Activated B cell treated with CpG ODN at 0.5 μM for 24 hours (primary cell): ENCODE data around the gene CAMTA1. TPM values are rescaled to one million over a fixed set of nuclear protein-coding genes. Genes with fewer than 3 reads are reported as not detected.

Experiments used
- ATAC-seq: fragments of 200-7000 bp; cut with Tn5 transposase; one replicate; pipeline ENCODE4 v1.10.0; 2021; ENCODE audit warnings: low read depth, mild to moderate bottlenecking, moderate library complexity
- CTCF ChIA-PET: fragments of 350-600 bp; sonication (Branson Sonifier 250); formaldehyde crosslinking; loops from one replicate; lab custom pipeline; 2021; ENCODE audit warnings: antibody characterized with exemption; lab: Charles Lee
- POLR2A ChIA-PET: fragments of 350-600 bp; sonication (Branson Sonifier 250); formaldehyde crosslinking; loops from one replicate; lab custom pipeline; 2021; ENCODE audit warnings: antibody characterized with exemption; lab: Charles Lee
- DNase-seq: peaks from one replicate; pipeline ENCODE4 v3.0.0; 2022
- H3K27ac Mint-ChIP-seq: one replicate; pipeline ENCODE4 v1.8.0; 2020; ENCODE audit warnings: mixed read lengths
- H3K27me3 Mint-ChIP-seq: one replicate; pipeline ENCODE4 v1.8.0; 2021; ENCODE audit warnings: mixed read lengths
- H3K36me3 Mint-ChIP-seq: one replicate; pipeline ENCODE4 v1.8.0; 2021; ENCODE audit warnings: low read depth, mixed read lengths
- H3K4me1 Mint-ChIP-seq: one replicate; pipeline ENCODE4 v1.8.0; 2021; ENCODE audit warnings: mixed read lengths
- H3K4me3 Mint-ChIP-seq: one replicate; pipeline ENCODE4 v1.8.0; 2020; ENCODE audit warnings: mild to moderate bottlenecking, mixed read lengths
- H3K9me3 Mint-ChIP-seq: one replicate; pipeline ENCODE4 v1.8.0; 2020; ENCODE audit warnings: mixed read lengths
- intact Hi-C: fragments of 100-400 bp; cut with micrococcal nuclease; formaldehyde crosslinking; loops from one replicate; pipeline ENCODE4 v1.15.1; 2024
- total RNA-seq: library from RNA; stranded (reverse); gene quantifications from 2 replicates; pipeline ENCODE4 v1.2.3, GENCODE V29; 2022
- TF ChIP-seq, protein P1 (sequence below): fragments of 200-600 bp; IDR thresholded peaks from one replicate; pipeline ENCODE4 v1.8.0; 2022; ENCODE audit warnings: antibody characterized with exemption, mild to moderate bottlenecking

CAMTA1 gene
- total RNA-seq, 1 donor from 2014 or later = 49.8 TPM

DNA sequence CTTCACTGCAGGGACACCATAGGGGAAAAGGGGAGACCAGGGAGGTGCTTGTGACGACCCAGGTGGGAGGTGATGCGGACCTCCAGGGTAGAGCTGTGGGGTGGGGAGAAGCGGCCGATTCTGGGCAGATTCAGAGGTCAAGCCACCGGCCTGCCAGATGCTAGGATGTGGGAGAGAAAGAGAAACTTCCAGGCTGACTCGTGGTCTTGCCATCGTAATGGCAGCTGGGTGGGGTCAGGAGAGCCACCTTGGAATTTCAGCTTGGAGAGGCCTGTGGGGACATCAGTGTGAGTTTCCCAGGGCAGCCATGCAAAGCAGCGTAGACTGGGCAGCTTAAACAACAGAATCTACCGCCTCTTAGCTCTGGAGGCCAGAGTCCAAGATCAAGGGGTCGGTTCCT lies 727.8 kb downstream of the CAMTA1 start:
- Mint-ChIP-seq H3K4me3 (no peak overlapping the region), H3K9me3 (no peaks in the 10 kb centered on the region), H3K27ac (no peak overlapping the region), H3K36me3 (no peaks in the 10 kb centered on the region), H3K4me1 (no peaks in the 10 kb centered on the region), H3K27me3 (peaks cover 7% of the 10 kb centered on the region)
- intact Hi-C loops = no loop called here
- POLR2A ChIA-PET = no interaction called here
- DNase-seq (no peak), ATAC-seq (no peak)
- CTCF ChIA-PET = no interaction called here
- TF ChIP-seq, protein P1, sequence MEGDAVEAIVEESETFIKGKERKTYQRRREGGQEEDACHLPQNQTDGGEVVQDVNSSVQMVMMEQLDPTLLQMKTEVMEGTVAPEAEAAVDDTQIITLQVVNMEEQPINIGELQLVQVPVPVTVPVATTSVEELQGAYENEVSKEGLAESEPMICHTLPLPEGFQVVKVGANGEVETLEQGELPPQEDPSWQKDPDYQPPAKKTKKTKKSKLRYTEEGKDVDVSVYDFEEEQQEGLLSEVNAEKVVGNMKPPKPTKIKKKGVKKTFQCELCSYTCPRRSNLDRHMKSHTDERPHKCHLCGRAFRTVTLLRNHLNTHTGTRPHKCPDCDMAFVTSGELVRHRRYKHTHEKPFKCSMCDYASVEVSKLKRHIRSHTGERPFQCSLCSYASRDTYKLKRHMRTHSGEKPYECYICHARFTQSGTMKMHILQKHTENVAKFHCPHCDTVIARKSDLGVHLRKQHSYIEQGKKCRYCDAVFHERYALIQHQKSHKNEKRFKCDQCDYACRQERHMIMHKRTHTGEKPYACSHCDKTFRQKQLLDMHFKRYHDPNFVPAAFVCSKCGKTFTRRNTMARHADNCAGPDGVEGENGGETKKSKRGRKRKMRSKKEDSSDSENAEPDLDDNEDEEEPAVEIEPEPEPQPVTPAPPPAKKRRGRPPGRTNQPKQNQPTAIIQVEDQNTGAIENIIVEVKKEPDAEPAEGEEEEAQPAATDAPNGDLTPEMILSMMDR = no peak

GRCh38 chr1:7515175-7515574 lies 729.9 kb downstream of the CAMTA1 start:
- TF ChIP-seq, protein P1 = no peak
- Mint-ChIP-seq H3K4me1 (no peaks in the 10 kb centered on the region), H3K27me3 (peaks cover 7% of the 10 kb centered on the region), H3K27ac (no peak overlapping the region), H3K9me3 (no peaks in the 10 kb centered on the region), H3K36me3 (no peaks in the 10 kb centered on the region), H3K4me3 (no peak overlapping the region)
- intact Hi-C loops = no loop called here
- DNase-seq (no peak), ATAC-seq (no peak)
- POLR2A ChIA-PET = no interaction called here
- CTCF ChIA-PET = no interaction called here

DNA sequence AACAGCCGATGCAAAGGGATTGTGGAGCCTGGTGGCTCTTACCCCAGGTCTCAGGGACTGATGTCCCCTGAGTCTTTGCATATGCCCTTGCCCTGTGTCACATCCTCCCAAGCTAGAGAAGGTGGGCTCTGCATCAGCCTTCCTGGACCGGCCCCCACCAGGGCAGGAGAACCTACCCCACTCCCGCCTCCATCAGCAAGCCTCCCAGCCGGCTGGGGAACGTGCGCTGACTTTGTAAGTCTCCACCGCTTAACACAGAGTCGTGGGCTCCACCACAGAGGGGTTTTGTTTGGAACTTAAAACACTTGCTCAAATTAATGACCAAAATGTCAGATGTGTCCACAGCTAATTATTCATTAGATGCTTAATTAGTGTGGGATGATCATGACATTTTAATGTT lies 730.6 kb downstream of the CAMTA1 start:
- CTCF ChIA-PET = no interaction called here
- ATAC-seq = no peak
- Mint-ChIP-seq H3K36me3 (no peaks in the 10 kb centered on the region), H3K9me3 (no peaks in the 10 kb centered on the region), H3K27me3 (peaks cover 7% of the 10 kb centered on the region), H3K27ac (no peak overlapping the region), H3K4me1 (no peaks in the 10 kb centered on the region), H3K4me3 (no peak overlapping the region)
- intact Hi-C loops = no loop called here
- TF ChIP-seq, protein P1 = no peak
- POLR2A ChIA-PET = no interaction called here
- DNase-seq = no peak

DNA sequence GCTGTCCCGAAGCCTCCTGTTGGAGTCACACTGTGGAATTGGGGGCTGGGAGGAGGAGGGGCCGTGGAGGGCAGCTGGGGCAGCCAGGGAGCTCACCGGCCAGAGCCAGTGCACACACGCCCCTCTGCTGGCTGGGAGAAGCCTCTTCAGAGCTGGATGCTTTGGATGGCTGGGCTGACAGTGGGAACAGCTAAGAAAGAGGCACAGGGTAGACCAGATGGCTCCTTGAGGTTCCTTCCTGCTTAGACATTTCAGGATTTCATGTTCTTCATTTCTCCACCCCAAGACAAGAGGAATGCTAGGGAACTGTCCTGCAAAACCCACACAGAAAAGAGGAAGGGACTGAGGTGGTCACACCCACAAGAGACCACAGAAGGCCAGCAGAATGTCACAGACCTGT lies 731.1 kb downstream of the CAMTA1 start:
- Mint-ChIP-seq H3K4me3 (no peak overlapping the region), H3K27me3 (peaks cover 7% of the 10 kb centered on the region), H3K36me3 (no peaks in the 10 kb centered on the region), H3K27ac (no peak overlapping the region), H3K4me1 (no peaks in the 10 kb centered on the region), H3K9me3 (no peaks in the 10 kb centered on the region)
- DNase-seq (no peak), ATAC-seq (no peak)
- TF ChIP-seq, protein P1 = no peak
- intact Hi-C loops = no loop called here
- ChIA-PET POLR2A (no interaction called here), CTCF (no interaction called here)

DNA sequence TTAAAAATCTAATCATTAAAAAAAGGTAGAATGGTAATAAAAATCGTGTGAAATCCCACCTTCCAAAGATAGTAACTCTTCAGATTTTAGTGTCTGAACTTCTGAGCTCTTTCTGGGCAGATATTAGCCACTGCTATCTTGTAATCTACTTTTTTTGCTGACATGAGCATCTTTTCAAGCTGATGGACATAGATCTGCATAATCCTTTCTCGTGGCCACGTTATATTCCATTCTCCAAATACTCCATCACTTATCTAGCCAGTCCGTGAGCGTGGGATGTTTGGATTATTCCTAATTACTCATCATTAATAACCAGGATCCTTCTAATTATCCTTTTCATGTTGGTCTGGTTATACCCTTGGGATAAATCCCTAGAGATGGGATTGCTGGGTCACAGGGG lies 731.7 kb downstream of the CAMTA1 start:
- ATAC-seq = no peak
- H3K9me3 Mint-ChIP-seq = no peaks in the 10 kb centered on the region

More for the DNA sequence above, 731.7 kb downstream of the CAMTA1 start:
- H3K4me3 Mint-ChIP-seq = no peak overlapping the region
- peaks cover 7% of the 10 kb centered on the region for H3K27me3 Mint-ChIP-seq
- DNase-seq = no peak
- H3K27ac Mint-ChIP-seq = no peak overlapping the region
- H3K36me3 Mint-ChIP-seq = no peaks in the 10 kb centered on the region
- TF ChIP-seq, protein P1 = no peak
- H3K4me1 Mint-ChIP-seq = no peaks in the 10 kb centered on the region
- CTCF ChIA-PET = no interaction called here
- intact Hi-C loops = no loop called here
- POLR2A ChIA-PET = no interaction called here
